HG03097 (cell line): ENCODE measurements around the gene MTMR3.

Source experiments
- ATAC-seq: cut with Tn5 transposase; IDR thresholded peaks from one replicate; pipeline ENCODE4 v1.9.1; 2021; ENCODE audit not compliant: unreplicated experiment, low FRiP score

MTMR3 gene

DNA sequence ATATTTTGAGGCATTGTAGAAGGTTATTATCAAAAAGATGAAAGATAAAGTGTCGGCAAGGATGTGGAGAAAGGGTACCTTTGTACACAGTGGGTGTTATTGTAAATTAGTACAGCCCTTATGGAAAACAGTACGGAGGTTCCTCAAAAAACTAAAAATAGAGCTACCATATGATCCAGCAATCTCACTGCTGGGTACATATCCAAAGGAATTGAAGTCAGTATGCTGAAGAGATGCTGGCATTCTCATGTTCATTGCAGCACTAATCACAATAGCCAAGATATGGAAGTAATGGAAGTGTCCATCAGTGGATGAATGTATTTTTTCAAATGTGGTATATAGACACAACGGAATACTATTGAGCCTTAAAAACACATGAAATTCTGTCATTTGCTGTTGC lies 15.1 kb upstream of the MTMR3 start:
- no peak for ATAC-seq

DNA sequence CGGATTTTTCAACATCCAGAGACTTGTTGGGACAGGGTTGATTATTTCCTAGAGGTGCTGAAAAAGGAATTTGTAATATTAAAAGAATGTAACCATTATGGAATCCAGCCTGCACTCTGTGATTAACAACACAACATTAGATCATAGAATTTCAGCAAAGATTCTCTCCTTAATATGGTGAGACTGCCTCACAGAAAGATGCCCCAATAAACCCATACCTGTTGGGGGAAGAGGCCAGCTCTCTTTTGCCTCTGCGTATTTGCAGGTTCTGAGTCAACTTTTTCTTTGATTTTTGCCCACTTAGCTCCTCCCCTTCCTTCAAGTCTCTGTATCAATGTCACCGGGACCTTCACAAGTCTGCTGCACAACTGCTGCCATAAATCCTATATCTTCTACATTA lies 12.4 kb upstream of the MTMR3 start:
- no peak for ATAC-seq

DNA sequence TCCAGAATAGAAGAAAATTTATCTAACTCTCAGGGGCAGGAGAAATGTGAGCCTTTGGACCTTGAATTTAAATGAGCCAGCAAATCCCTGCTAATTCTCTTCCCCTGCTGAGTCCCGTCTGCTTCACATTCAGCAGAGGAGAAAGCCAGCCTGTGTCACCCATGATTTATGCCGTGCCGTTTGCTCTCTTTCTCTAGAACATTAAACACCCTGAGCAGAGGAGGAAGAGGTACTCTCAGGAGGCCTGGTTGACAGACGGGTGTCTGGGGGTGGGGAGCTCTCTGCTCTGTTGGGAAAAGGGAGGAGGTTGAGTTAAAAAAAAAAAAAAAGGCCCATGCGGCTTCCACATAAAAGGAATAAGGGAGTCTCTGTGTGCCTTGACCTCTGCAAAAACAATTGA lies 11.3 kb upstream of the MTMR3 start:
- ATAC-seq, result no peak

DNA sequence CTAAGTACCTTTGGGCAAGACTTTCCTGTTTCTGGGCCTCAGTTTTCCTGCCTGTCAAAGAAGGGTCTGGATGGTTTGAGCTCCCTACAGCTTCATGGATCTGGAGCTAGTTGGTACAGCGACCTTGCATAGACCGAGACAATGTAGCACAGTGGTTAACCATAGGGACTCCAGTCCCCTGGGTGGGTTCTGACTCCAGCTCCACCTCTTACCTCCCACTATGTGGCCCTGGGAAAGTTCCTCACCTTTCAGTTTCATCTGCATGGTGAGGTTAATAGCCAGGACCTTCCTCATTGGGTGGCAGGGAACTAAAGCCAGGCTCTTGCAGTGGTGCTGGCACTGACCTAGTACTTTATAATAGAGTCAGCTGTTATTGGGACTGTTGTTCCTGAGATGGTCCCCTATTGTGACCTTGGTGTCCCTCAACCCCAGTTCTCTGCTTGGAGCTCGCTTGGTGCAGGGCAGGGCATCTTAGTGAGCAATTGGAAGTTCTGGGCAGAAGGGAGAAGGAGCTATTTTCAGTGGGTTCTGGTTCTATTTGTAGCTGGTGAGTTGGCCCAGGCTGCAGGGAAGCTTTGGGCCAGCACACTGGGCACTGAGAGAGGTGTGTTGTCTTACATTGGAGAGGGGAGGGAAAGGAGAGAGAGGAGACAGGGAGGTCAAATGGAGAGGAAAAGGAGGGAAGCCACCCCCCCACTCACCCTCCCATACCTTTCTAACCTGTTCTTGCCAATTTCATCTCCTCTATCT lies 10.7 kb upstream of the MTMR3 start:
- ATAC-seq, result no peak

DNA sequence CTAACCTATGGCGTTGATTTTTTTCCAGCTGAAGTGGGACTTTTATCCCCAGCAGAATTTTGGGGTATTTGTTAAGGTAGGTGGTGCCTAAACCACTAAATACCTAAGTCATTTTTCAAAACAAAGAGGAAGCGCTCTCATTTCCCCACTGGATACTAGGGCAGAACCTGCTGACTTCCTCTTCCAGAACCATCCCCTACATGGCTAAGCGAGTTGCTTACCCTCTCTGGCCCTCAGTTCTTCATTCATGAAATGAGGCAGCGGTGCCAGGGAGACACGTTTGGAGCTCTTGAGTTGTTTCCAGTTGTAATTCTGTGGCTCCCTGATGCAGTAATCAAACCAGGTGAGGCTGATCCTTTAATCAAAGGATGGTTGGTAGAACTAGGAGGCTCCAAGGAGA lies 10.0 kb upstream of the MTMR3 start:
- ATAC-seq, result no peak

DNA sequence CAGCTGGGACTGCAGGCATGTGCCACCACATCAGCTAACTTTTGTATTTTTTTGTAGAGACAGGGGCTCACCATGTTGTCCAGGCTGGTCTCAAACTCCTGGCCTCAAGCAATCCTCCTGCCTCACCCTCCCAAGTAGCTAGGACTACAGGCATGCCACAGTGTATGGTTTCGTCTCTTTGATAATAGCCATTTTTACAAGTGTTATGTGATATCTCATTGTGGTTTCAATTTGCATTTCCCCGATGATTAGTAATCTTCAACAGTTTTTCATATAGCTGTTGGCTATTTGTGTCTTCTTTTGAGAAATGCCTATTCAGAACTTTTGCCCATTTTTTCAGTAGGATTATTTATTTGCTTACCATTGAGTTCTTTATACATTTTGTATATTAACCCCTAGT lies 9.0 kb upstream of the MTMR3 start:
- no peak for ATAC-seq

DNA sequence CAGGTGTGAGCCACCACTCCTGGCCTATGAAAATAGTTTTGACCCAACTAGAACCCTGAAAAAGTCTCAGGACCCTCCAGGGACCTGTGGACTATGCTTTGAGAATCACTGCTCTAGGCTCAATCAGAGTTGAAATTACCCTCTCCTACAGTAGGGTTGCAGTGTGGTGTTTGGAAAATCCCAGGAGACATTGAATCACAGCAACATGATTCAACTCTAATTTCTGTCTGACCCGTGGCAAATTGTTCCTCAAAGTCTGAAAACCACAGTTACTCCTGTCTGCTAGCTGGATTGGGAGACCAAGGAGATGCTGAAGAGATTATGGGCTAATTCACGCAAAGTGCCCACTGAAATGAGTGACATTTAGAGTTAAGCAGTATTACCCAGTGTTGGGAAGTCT lies 5.4 kb upstream of the MTMR3 start:
- no peak for ATAC-seq

DNA sequence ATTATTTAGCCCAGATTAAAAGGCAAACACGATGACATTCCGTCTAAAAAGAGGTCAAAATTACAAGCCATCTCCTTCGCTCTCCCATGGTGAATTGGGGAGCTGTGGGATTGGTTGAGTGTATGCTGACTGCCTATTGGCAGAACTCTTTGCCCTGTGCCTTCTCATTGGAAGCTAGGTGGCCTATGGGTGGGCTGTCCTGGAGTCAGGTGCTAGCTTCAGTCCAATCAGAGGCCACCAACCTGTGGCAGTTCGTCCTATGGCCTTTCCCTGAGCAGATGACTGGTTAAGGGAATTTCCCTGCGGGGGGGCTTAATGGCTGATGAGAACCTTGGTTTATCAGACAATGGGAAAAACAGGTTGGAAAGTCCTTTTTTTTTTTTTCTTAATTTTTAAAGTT lies 3.2 kb upstream of the MTMR3 start:
- no peak for ATAC-seq

DNA sequence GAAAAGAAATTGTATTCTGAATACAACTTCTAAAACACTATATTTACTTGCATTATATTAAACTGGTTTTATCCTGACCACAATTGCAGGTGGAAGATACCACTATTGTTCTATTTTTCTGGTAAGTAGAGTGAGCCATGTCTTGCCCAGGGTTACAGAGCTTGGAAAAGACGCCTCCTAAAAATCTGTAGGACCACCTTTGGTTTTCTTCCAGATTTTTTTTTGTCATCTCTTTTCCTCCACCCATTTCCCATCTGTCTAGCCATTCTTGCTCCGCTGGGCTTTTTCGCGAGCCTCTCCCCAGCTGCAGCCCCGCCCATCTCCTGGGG lies 294 bp upstream of the MTMR3 start:
- ATAC-seq, result peak; percentile 56

DNA sequence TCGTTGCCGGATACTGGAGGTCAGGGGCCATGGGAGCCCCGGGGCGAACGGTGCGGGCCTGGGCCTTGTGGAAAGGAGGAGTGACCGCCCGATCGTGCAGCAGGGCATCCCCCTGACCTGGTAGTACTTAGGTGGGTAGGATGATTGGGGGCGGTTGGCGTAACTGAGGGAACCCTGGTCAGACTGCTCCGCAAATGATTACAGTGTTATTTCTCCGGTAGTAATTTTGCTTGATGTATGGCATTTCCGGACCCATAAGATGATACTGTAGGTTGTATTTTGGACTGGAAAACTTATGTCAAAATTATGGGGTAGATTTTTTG lies 762 bp downstream of the MTMR3 start:
- no peak for ATAC-seq

DNA sequence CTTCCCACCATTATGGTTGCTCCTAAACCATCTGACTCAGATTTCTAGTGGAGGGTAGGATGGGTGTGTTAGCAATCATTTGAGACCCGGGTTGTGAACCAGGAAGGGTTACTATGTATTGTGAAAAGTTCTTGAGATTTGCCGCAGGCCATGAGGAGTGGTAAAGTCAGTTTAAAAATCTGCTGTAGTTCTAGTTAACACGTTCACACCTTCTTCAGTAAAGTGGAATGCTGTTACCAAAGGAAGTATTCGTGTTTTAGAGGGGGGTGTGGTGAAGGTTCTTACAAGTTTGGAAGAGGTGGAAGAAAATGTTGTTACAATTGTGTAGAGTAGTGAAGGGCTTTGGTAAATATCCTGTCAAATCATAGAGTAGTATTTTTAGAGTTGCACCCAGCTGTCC lies 2.6 kb downstream of the MTMR3 start:
- no peak for ATAC-seq

DNA sequence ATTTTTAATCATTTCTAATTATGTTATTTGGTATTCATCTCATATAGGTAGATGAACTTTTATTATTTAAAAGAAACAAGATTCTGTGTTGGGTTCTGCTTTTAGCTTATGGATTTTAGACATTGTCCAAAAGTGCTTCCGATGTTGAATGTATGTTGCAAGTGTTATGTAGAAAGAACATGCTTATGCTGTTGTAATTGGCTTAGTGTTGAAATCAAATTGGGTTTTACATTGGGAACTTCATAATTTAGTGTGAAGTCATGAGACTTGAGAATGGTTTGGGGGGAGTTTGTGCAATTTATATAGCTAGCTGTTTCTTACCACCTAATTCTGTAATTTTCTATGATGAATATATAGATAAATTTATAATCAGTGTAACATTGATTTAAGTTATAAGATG lies 3.6 kb downstream of the MTMR3 start:
- no peak for ATAC-seq

DNA sequence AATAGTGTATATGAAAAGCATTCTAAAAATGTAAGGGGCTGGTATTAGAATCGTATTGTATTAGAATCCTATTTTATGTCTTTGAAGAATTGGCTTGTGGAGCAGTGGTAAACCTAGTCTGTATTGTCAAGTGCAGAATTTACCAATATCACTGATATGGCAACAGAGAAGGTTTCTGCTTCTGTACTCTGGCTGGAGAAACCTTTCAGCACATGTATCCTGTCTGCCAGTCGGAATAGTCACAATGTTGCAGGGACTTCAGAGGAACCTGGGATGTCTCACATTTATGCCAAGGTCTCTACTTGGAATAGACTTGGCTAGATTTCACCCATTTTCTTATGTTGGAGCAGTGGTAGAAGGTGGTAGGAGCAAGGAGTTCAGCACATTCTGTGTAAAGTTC lies 4.4 kb downstream of the MTMR3 start:
- no peak for ATAC-seq

DNA sequence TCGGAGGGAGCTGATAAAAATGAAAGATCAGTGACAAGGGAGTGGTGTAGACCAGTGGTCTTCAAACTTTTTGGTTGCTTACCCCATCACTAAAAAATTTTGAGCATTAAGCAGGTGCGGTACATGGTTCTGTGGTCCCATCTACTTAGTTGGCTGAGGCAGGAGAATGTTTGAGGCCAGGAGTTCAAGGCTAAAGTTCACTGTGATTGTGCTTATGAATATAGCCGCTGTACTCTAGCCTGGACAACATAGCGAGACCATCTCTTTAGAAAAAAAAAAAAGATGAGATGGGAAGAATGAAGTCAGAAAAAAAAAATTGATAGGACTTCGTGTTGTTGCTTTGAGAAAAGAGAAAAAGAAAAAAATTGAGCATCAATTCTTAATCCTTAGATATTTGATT lies 7.8 kb downstream of the MTMR3 start:
- no peak for ATAC-seq

DNA sequence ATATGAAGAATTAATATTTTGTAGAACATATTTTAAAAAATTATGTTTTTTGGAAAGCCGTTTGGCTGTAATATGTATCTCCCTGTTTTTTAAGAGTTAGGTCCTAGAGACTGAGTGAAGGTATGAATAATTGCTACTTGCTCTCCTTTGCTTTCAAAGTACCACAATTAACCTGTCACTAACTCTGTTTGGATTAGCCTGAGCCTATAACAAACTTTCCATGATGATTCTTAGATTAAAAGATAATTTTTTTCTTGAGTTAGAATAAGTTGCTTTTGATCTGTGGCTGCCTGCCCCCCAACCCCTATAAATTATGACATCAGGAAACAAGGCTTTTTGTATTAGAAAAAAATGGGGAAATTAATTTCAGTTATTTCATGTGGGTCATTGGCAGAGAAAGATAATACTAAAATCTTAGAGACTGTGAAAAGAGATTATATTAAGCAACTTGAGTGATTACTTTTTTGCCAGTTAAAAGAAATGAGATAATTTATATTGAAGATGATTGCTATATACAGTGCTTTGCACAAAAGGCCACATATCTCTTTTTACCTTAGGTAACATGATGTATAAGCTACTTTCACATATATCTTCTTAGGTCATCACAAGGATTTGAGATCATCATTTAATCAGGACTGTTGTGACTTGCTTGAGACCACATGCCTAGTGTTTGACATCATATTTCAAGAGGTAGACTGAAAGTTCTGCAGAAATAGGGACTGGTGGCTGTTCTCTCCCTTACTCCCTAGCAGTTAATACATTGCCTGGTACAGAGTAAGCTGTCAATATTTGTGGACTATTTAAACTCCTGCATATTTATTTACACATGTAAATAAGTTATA lies 9.6 kb downstream of the MTMR3 start:
- ATAC-seq, result no peak

DNA sequence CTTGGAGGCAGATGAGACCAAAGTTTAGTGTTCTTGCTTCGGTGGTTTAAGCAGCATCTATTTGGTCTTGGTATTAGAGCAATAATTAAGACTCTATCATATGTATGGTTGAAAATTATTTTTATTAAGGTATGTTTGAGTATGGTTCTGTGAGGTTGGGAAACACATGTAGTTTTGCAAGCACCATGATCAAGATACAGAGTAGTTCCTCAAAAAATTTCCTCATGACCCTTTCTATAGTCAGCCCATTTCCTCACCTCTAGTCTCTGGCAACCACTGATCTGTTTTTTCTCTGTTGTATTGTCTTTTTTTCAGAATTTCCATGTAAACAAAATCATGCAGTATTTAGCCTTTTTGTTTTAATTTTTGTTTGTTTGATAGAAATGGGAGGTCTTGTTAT lies 18.4 kb downstream of the MTMR3 start:
- no peak for ATAC-seq

DNA sequence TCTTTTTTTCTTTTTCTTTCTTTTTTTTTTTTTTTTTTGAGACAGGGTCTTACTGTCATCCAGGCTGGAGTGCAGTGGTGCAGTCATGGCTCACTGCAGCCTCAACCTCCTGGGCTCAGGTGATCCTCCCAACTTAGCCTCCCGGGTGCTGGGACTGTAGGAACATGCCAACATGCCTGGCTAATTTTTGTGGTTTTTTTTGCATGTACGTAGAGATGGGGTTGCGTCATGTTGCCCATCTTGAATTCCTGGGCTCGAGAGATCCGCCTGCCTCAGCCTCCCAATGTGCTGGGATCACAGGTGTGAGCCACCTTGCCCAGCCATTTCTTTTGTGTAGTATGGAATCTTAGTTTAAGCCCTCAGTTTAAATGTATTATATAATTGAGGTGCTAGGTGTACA lies 20.4 kb downstream of the MTMR3 start:
- ATAC-seq, result no peak

DNA sequence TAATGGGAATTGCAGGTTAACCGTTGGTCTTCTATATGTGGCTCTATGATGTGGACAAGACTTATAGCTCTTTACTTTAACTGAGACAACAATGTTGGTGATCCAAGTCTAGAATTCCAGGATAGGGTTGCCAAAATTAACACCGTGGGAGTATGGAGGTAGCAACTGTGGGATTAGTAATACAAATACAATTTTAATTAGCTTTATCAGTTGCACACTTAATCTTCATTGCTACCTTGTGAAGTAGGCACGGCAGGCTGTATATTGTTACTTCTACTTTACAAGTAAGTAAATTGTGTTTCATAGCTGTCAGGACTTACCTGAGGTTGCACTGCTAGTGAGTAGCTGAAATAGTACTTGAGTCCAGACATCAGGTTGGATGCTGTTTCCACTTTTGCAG lies 21.0 kb downstream of the MTMR3 start:
- no peak for ATAC-seq

DNA sequence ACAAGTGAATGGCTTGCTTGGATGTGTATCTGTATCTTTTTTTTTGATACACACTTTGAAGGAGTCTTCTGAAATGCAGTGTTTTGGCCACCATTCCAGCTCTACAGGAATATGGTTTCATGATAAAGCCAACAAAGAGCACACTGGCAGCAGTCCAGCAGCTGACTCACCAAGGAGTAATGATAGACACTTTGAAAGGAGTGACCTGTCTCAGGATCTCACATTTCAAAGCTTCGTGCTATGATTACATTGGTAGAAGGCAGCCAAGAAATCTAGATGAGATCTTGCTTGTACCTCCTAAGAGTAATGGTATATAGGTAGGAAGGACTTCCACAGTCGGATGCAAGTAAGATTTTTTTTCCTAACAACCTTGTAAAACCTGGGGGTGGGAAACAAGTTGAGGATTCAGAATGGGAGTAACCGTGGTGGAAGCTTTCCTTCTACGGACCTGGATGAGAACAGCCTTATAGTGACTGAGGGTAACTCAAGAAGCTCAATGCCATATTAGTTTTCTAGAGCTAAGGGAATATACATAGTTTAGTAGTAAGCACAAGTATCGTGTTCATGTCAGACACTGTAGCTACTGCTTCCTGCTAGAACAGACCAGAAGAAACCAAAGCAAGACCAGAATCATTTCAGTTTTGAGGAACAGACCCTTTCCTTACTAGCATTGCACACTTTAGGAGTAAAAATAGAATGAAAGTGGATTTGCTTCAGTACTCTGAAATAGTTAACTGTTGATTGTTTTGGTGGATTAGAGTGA lies 25.0 kb downstream of the MTMR3 start:
- no peak for ATAC-seq

DNA sequence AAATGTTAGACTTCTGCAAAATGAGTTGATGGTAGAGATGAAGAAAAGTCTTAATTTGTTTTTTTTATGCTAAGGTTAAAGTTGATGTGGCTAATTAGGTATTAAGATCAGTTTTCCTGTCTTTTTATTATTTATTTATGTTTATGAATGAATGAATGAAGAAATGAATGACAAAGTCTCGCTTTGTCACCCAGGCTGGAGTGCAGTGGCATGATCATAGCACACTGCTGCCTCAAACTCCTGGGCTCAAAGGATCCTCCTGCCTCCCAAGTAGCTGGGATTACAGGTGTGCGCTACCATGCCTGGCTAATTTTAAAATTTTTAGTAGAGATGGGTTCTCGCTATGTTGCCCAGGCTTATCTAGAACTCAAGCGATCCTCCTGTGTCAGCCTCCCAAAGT lies 29.2 kb downstream of the MTMR3 start:
- no peak for ATAC-seq

DNA sequence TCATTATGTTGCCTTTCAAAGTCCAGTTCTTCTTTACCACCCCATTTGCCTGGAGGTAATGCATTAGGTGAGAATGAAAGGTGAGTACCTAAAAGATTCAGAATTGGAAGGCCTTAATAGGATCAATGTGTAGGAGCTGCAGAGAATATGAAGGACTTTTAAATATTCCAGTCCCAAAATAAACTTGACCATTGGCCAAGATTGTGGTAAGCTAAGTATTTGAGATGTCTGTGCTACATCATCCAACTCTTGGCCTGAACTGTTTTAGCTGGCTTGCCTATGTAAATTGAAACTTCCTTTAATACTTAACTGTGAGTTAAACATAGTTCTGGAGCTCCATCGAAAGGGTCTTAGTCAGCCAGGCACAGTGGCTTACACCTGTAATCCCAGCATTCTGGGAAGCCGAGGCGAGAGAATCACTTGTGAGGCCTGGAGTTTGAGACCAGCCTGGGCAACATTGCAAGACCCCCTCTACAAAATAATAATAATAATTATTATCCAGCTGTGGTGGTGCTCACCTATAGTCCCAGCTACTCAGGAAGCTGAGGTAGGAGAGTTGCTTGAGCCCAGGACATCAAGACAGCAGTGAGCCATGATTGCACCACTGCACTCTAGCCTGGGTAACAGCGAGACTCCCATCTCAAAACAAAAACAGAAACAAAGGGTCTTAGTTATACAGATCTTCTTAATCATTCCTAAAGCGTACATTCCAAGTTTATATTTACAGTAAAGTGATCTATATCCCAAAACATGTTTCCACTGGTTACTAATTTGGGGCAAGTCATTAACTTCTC lies 29.8 kb downstream of the MTMR3 start:
- ATAC-seq, result no peak
